SJSA1 (cell line): ENCODE results near the gene SMAD3. TPM values are rescaled to one million over a fixed set of nuclear protein-coding genes. Genes with fewer than 3 reads are reported as not detected.

Source experiments
- DNase-seq, 2 experiments: peaks; one replicate each; pipeline ENCODE4 v3.0.0-alpha.2; 2015 to 2020; ENCODE audit warnings: low spot score in 2 of 2, low read depth in 1 of 2
- H3K27ac ChIP-seq: fragments of 250-450 bp; sonication (Bioruptor Pico); 2 replicates; pipeline ENCODE4 v1.5.1; 2020; ENCODE audit warnings: mild to moderate bottlenecking, moderate library complexity
- H3K27me3 ChIP-seq: fragments of 250-450 bp; sonication (Bioruptor Pico); replicated peaks from 2 replicates; pipeline ENCODE4 v1.5.1; 2020; ENCODE audit warnings: mild to moderate bottlenecking, moderate library complexity
- H3K36me3 ChIP-seq: fragments of 250-450 bp; sonication (Bioruptor Pico); 2 replicates; pipeline ENCODE4 v1.5.1; 2020; ENCODE audit warnings: mild to moderate bottlenecking
- H3K4me1 ChIP-seq: fragments of 250-450 bp; sonication (Bioruptor Pico); replicated peaks from 2 replicates; pipeline ENCODE4 v1.6.1; 2021; ENCODE audit warnings: mild to moderate bottlenecking
- H3K4me3 ChIP-seq: fragments of 250-450 bp; sonication (Bioruptor Pico); 2 replicates; pipeline ENCODE4 v1.5.1; 2020; ENCODE audit warnings: mild to moderate bottlenecking
- H3K9me3 ChIP-seq: fragments of 250-450 bp; sonication (Bioruptor Pico); replicated peaks from 2 replicates; pipeline ENCODE4 v1.5.1; 2020; ENCODE audit warnings: mild to moderate bottlenecking
- total RNA-seq: library from RNA; depleted of rRNA; stranded (reverse); fragments of >200 nt; shearing (Covaris generic); gene quantifications from 2 replicates; pipeline ENCODE4 v1.2.3, GENCODE V29; 2014

SMAD3 gene
- total RNA-seq, 1 experiment from 2014 or later: 22.0 TPM

GRCh38 chr15:67136802-67137201 is 71.4 kb downstream of the SMAD3 start:
- H3K4me3 ChIP-seq: no peak overlapping the region
- H3K27me3 ChIP-seq: no peaks in the 10 kb centered on the region
- DNase-seq: no peak
- no peak overlapping the region for H3K27ac ChIP-seq
- H3K9me3 ChIP-seq: no peaks in the 10 kb centered on the region
- H3K4me1 ChIP-seq: peaks cover 66% of the 10 kb centered on the region
- peaks cover 4% of the 10 kb centered on the region; the same call in 1 of the 2 replicates for H3K36me3 ChIP-seq

- Histone ChIP-seq H3K27ac (peak overlapping the region; percentile 44; the same call in 1 of the 2 replicates), H3K27me3 (no peaks in the 10 kb centered on the region), H3K4me1 (peaks cover 70% of the 10 kb centered on the region)
Observed at GRCh38 chr15:67137319-67137718, 71.9 kb downstream of the SMAD3 start.

GRCh38 chr15:67137951-67138848 is 72.8 kb downstream of the SMAD3 start:
- H3K27ac ChIP-seq: peak overlapping the region; percentile 44
- no peak overlapping the region for H3K4me3 ChIP-seq
- H3K27me3 ChIP-seq: no peaks in the 10 kb centered on the region
- H3K4me1 ChIP-seq: peaks cover 79% of the 10 kb centered on the region
- no peak for DNase-seq
- H3K9me3 ChIP-seq: no peaks in the 10 kb centered on the region
- peaks cover 4% of the 10 kb centered on the region; the same call in 1 of the 2 replicates for H3K36me3 ChIP-seq

More at GRCh38 chr15:67137319-67137718, 71.9 kb downstream of the SMAD3 start:
- H3K36me3 ChIP-seq: peaks cover 4% of the 10 kb centered on the region; the same call in 1 of the 2 replicates
- DNase-seq: no peak
- H3K9me3 ChIP-seq: no peaks in the 10 kb centered on the region
- no peak overlapping the region for H3K4me3 ChIP-seq

DNA sequence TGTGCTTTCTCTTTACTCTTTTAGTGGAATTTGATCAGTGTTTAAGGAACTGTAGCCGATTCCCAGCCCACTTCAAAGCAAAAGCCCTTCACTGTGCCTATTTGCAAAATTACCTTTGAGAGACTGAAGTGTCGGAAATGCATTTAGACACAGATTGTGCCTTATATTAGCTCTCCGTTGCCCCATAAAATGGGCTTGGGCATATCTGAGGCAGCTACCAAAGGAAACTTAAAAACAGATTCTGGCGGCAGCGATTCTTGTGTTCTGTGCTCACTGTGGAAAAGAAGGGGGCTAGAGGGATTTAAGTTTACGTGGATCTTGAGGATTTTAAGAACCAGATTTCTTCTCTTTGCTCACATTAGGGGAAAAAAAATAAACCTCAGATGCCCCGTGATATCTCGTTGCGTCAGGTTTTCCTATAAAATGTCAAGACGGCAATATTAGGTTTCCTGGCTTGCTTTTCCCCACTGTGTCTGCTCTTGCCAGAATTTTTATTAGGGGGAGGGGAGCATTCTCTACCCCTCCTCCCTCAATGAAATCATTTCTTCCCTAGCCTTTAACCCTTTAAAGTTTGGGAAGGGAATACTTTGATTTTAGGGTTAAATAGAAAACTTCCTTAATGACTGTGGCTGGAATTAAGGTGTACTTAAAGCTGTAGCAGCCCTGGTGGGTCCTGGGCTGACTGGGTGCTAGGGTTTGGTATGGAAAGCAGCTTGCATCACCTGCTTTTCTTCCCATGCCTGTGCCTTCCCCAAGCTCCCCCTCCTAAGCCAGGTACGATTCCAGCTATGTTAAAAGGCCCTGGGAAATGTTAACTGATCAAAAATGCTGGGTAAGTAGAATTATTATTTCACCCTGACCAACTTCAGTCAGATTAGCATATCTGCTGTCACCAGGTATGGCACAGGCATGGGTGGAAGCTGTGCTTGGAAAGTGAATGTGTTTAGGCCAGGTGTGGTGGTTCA is 73.8 kb downstream of the SMAD3 start:
- H3K4me1 ChIP-seq: peaks cover 79% of the 10 kb centered on the region
- no peaks in the 10 kb centered on the region for H3K27me3 ChIP-seq
- peak overlapping the region; percentile 24; the same call in 1 of the 2 replicates for H3K27ac ChIP-seq
- peaks cover 4% of the 10 kb centered on the region; the same call in 1 of the 2 replicates for H3K36me3 ChIP-seq
- DNase-seq: no peak
- H3K9me3 ChIP-seq: no peaks in the 10 kb centered on the region
- H3K4me3 ChIP-seq: no peak overlapping the region

DNA sequence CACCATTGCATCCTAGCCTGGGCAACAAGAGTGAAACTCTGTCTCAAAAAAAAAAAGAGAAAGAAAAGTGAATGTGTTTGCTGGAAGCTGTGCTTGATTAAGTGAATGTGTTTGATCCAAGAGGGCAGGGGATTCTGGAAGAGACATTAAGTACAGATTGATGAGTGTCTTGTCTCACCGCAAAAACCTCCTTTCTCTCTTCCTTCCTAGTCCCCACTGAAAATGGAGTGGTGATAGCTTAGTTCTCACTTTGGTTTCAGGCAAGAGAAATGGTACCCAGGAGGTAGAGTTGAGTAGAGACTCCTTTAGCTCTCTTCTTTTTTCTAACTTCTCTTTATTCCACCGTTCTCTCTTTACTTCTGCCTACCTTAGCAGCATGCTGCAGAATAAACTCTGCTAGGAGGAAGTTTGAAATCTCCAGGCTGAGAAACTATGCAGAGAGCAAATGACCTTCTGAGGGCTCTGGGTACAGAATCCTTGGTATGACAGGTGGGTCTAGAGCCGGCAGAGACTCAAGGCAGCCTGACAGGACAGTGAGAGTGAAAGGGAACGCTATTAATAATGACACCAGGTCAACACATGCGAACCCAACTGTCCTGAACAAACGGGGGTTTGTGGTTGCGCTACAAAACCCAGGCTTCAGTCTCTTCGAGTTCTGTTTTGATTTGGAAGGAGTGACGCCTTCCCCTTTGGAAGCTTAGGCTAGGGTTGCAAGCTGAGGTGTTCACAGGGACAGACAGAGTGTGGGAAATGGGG is 74.9 kb downstream of the SMAD3 start:
- no peak overlapping the region for H3K27ac ChIP-seq
- H3K4me3 ChIP-seq: no peak overlapping the region
- H3K36me3 ChIP-seq: no peaks in the 10 kb centered on the region; the same call in 1 of the 2 replicates
- H3K27me3 ChIP-seq: no peaks in the 10 kb centered on the region
- peaks cover 79% of the 10 kb centered on the region for H3K4me1 ChIP-seq
- H3K9me3 ChIP-seq: no peaks in the 10 kb centered on the region
- no peak for DNase-seq

DNA sequence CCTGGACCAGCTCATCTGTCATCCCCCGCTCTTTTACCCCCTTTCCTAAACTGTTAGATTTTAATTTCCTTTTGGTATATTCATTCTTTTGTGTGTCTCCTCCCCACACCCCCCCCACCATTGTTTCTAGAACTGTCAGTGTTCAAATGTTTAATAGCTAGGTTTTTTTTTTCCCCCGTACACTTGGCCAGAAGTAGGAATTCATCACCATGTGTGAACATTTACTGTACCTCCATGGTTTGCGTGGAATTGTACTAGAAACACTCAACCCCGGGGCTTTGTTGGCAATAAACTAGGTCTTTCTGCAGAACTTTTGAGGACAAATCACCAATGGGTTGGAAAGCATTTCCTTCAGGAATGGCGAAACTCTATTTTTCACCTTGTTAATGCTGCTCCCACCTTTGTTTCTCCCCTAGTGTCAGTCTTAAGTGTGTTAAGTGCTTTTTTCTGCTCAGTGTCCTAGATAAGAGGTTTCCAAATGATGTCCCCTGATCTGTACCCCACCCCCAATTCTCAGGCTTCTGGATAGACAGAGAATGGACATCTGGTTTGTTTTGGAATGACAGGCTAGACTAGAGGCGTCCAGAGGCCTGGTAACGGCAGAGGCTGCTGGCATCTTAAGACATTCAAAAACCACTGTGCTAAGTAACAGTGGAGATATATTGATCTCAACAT is 76.8 kb downstream of the SMAD3 start:
- no peaks in the 10 kb centered on the region for H3K9me3 ChIP-seq
- H3K4me1 ChIP-seq: peaks cover 79% of the 10 kb centered on the region
- DNase-seq: peak in 1 of 2 experiments; percentile 46
- peak overlapping the region; percentile 34 for H3K27ac ChIP-seq
- no peak overlapping the region for H3K4me3 ChIP-seq
- H3K36me3 ChIP-seq: no peaks in the 10 kb centered on the region; the same call in 1 of the 2 replicates
- no peaks in the 10 kb centered on the region for H3K27me3 ChIP-seq

GRCh38 chr15:67142767-67143100 is 77.3 kb downstream of the SMAD3 start:
- Histone ChIP-seq H3K27ac (peak overlapping the region; percentile 34), H3K27me3 (no peaks in the 10 kb centered on the region), H3K4me3 (no peak overlapping the region), H3K4me1 (peaks cover 79% of the 10 kb centered on the region), H3K9me3 (no peaks in the 10 kb centered on the region), H3K36me3 (no peaks in the 10 kb centered on the region; the same call in 1 of the 2 replicates)
- peak in 1 of 2 experiments; percentile 41 for DNase-seq

GRCh38 chr15:67143646-67144045 is 78.2 kb downstream of the SMAD3 start:
- peaks cover 79% of the 10 kb centered on the region for H3K4me1 ChIP-seq
- H3K27me3 ChIP-seq: no peaks in the 10 kb centered on the region
- no peaks in the 10 kb centered on the region; the same call in 1 of the 2 replicates for H3K36me3 ChIP-seq
- H3K9me3 ChIP-seq: no peaks in the 10 kb centered on the region
- H3K27ac ChIP-seq: 0 out of 2 replicates have a peak overlapping the region, but pooled peaks have one; percentile 34
- H3K4me3 ChIP-seq: no peak overlapping the region
- no peak for DNase-seq

DNA sequence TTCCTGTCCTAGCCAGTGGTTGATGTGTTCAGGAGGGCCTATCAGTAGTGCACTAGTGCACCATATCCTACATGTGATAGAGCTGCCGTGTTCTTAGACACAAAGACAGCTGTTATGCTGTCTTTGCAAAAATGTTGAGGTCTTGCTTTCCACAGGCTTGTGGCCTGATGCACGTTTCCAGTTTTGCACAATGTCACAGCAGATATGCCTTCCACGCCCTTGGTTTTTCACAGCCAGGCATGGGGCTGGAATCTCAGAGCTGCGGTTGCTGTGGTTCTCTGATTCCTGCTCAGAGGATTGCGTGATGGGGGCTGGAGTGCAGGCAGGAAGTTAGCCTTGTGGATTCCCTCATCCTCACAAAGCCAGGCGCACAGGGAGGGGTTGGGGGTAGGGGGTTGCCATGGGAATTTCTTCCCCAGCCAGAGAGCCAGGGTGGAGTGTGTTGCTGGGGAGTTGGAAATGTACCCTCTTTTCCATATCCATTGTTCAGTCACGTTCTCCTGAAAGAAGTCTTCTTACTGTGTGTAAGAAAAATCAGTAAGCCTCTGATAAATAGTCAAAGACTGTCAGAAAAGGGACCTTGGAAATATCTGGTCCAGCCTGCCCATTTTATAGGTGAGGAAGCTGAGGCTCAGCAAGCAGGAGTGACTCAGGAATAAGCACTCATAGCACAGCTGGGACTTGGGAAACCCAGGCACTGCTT is 79.4 kb downstream of the SMAD3 start:
- peak; percentile 79 to 81 for DNase-seq
- H3K4me1 ChIP-seq: peaks cover 83% of the 10 kb centered on the region
- H3K27me3 ChIP-seq: no peaks in the 10 kb centered on the region
- H3K36me3 ChIP-seq: no peaks in the 10 kb centered on the region; the same call in 1 of the 2 replicates
- H3K27ac ChIP-seq: peak overlapping the region; percentile 82
- H3K4me3 ChIP-seq: no peak overlapping the region
- no peaks in the 10 kb centered on the region for H3K9me3 ChIP-seq

DNA sequence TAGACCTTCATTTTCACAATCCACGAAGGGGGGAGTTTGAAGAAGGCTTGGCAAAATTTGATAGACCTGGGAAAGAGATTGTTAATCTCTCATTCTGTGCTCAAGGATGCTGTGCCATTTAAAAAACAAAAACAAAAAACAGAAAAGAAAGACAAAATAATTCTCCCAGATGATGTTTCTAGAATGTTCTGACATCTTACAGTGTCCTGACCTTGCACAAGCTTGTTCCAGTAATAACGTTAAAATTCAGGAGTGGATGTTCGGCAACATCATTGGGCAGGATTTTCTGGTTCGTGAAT is 79.9 kb downstream of the SMAD3 start:
- DNase-seq: no peak
- no peak overlapping the region for H3K4me3 ChIP-seq
- no peaks in the 10 kb centered on the region for H3K9me3 ChIP-seq
- H3K27ac ChIP-seq: peak overlapping the region; percentile 82
- no peaks in the 10 kb centered on the region; the same call in 1 of the 2 replicates for H3K36me3 ChIP-seq
- H3K27me3 ChIP-seq: no peaks in the 10 kb centered on the region
- peaks cover 88% of the 10 kb centered on the region for H3K4me1 ChIP-seq

- no peak overlapping the region for H3K4me3 ChIP-seq
- H3K9me3 ChIP-seq: no peaks in the 10 kb centered on the region
- H3K36me3 ChIP-seq: no peaks in the 10 kb centered on the region; the same call in 1 of the 2 replicates
- DNase-seq: no peak
- peaks cover 90% of the 10 kb centered on the region for H3K4me1 ChIP-seq
- no peaks in the 10 kb centered on the region for H3K27me3 ChIP-seq
- H3K27ac ChIP-seq: peak overlapping the region; percentile 98
Observed at GRCh38 chr15:67145710-67146109, 80.3 kb downstream of the SMAD3 start.

DNA sequence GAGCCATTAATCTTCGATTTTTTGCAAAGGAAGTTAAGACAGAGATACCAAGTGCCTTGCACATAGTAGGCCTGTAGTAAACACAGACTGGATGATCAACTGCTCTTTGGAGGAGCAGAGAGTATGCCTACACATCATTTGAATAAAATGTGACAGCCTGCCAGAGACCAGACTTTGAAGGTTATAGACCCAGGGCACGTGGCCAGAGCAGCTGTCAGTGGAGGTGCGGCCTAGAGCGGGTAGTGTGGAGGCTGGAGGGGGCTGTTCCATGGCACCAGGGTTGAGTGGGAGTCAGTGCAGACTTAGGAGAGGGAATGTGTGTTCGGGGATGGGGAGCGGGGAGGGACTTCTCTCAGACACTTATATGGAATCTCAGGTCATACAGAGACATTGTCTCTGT is 80.8 kb downstream of the SMAD3 start:
- Histone ChIP-seq H3K9me3 (no peaks in the 10 kb centered on the region), H3K36me3 (no peaks in the 10 kb centered on the region; the same call in 1 of the 2 replicates), H3K4me3 (no peak overlapping the region), H3K27me3 (no peaks in the 10 kb centered on the region), H3K4me1 (peaks cover 95% of the 10 kb centered on the region), H3K27ac (peak overlapping the region; percentile 98)
- peak in 1 of 2 experiments; percentile 51 for DNase-seq
